NCI-H510A (cell line): ENCODE results near the gene CYP2J2.
"Not testable (repeated sequence)": the region's sequence is repeated elsewhere in the genome, so short reads cannot be mapped to it uniquely, and the experiment has no call there.

Source experiments
- DNase-seq: peaks from one replicate; lab custom pipeline; 2025; lab: John Stamatoyannopoulos, UW

The CYP2J2 gene

GRCh38 chr1:59926381-59927123 lies at the start of gene CYP2J2:
Gene CYP2J2, minus strand, starts transcription at chr1:59926773. Its CDS starts 27 bp downstream, at chr1:59926746.
- DNase-seq = peak; percentile 69

- no peak for DNase-seq
These were observed 47.1 kb upstream of the CYP2J2 start for GRCh38 chr1:59973719-59974118.

- no peak for DNase-seq
These were observed 45.8 kb upstream of the CYP2J2 start for GRCh38 chr1:59972216-59972927.

- peak; percentile 66 for DNase-seq
These were observed 44.9 kb upstream of the CYP2J2 start for GRCh38 chr1:59971464-59971911.

DNA sequence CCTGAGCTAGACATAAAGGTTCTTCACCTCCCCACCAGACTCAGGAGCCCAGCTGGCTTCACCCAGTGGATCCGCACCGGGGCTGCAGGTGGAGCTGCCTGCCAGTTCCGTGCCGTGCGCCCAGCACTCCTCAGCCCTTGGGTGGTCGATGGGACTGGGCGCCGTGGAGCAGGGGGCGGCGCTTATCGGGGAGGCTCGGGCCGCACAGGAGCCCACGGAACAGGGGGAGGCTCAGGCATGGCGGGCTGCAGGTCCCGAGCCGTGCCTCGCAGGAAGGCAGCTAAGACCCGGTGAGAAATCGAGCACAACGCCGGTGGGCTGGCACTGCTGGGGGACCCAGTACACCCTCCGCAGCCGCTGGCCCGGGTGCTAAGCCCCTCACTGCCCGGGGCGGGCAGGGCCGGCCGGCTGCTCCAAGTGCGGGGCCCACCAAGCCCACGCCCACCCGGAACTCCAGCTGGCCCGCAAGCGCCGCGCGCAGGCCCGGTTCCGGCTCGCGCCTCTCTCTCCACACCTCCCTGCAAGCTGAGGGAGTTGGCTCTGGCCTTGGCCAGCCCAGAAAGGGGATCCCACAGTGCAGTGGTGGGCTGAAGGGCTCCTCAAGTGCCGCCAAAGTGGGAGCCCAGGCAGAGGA lies 43.1 kb upstream of the CYP2J2 start:
- DNase-seq = not testable (repeated sequence)

- DNase-seq = not testable (repeated sequence)
These were observed 42.2 kb upstream of the CYP2J2 start for GRCh38 chr1:59968746-59969145.

- no peak for DNase-seq
These were observed 41.2 kb upstream of the CYP2J2 start for GRCh38 chr1:59967780-59968179.

GRCh38 chr1:59967141-59967697 lies 40.6 kb upstream of the CYP2J2 start:
- DNase-seq = peak; percentile 44

- no peak for DNase-seq
These were observed 25.5 kb upstream of the CYP2J2 start for GRCh38 chr1:59952065-59952464.

DNA sequence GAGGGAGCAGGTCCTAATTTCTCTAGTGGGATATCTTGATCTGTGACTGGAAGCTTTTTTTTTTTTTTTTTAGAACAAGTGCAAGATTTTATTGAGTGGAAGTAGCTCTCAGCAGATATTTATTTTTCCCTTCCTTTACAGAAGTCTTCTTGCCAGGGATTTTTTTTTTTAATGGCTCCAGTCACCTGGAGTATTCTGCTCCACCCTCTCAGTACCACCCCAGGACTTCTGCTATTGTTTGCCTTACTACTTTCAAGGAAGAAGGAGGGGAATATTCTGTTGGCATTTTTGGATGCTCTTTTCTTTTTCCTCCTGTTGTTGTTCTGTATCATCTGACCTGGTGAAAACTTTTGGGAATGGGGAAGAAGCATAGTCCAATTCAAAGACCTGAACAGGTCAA lies 23.1 kb upstream of the CYP2J2 start:
- no peak for DNase-seq

GRCh38 chr1:59948990-59949389 lies 22.4 kb upstream of the CYP2J2 start:
- DNase-seq = no peak

GRCh38 chr1:59947047-59947938 lies 20.7 kb upstream of the CYP2J2 start:
- peak; percentile 36 for DNase-seq

DNA sequence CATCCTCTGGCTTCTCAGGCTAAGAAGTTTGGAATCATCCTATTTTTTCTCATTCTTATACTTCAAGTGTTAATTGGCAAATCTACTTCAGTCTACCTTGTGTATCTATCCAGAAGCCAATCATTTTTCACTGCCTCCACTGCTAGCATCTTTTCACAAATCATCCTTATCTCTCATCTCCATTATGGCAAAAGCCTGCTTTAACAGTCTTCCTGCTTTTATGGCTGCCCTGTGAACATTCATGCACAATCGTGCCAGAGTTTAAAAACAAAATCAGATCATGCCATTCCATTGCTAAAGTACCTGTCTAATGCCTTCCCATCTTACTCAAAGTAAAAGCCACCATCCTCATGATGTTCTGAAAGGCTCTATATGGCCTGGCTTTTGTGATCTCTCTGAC lies 19.2 kb upstream of the CYP2J2 start:
- no peak for DNase-seq

- DNase-seq = no peak
These were observed 12.8 kb upstream of the CYP2J2 start for GRCh38 chr1:59939393-59939792.

- no peak for DNase-seq
These were observed 11.2 kb upstream of the CYP2J2 start for GRCh38 chr1:59937636-59938210.

- no peak for DNase-seq
These were observed 9.8 kb upstream of the CYP2J2 start for GRCh38 chr1:59936358-59936821.

- no peak for DNase-seq
These were observed 2.4 kb upstream of the CYP2J2 start for GRCh38 chr1:59928996-59929395.

- no peak for DNase-seq
These were observed 640 bp upstream of the CYP2J2 start for GRCh38 chr1:59927213-59927612.

DNA sequence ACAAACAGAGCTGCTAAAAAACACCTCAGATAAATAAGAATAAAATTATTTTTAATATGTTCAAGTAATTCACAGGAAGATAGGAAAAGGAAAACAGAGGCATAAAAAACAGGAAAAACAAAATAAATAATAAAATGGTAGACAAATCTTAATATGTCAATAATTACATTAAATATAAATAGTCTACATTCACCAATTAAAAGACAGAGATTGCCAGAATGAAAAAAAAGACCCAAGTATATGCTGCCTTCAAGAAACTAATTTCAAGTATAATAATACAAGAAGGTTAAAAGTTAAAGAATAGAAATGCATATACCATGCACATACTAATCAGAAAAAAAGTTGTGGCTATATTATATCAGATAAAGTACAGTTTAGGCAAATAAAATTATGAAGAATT lies 1.9 kb downstream of the CYP2J2 start:
- no peak for DNase-seq

DNA sequence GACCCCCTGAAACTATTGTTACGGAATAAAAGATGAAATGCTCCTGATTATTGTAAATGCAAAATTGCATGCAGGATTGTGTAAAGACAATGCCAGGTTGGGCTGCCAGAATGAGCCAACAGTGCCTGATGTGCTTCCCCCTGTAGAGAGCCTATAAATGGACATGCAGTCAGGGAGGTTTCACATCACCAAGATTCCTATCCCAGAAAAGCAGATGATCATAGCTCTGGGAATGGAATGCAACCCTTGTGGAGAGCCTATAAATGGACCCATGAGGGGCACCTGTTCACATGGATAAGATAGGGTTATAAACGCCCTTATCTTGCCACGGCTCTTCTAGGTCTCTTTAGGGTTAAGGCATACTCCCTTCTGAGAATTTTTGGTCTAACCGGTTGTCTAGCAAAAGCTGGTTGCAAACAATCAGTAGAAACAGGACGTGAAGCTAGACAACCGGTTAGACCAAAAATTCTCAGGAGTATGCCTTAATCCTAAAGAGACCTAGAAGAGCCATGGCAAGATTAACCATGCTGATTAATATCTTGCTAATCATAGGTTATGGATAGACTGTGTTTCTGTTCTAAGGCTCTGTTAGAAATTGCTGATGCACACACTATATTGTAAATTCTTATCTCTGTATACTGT lies 5.2 kb downstream of the CYP2J2 start:
- DNase-seq = not testable (repeated sequence)

DNA sequence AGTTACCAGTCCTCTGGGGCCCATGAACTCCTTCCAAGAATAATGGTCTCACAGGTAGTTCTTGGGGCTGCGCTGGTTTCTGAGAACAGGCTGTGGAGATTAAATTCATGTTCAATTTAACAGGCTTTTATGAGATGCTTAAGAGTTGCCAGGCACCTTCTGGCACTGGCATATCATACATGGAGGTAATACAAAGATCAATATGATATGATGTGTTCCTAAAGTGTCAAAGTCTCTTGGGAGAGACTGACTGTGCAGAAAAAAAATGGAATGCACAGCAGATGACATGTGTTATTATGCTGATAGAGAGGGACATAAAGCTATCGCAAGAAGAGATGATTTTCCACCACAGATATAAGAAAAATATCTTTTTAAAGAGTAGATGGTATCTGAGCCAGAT lies 6.8 kb downstream of the CYP2J2 start:
- DNase-seq = no peak
